Gastroesophageal sphincter (tissue), 3 donors: ENCODE measurements around the gene KRTAP5-6.

Experiments used
- CTCF ChIP-seq, 4 experiments: fragments of 200-600 bp in 2 of 4; fragments of 450-650 bp in 2 of 4; sonication (generic) in 1 of 4; IDR thresholded peaks; one replicate each; pipeline ENCODE4 v1.5.1; 2017 to 2019; ENCODE audit warnings: antibody characterized with exemption in 4 of 4, mild to moderate bottlenecking in 2 of 4, moderate library complexity in 2 of 4
- EP300 ChIP-seq: sonication (generic); formaldehyde crosslinking; IDR thresholded peaks from one replicate; pipeline ENCODE4 v1.6.1; 2017; ENCODE audit warnings: antibody characterized with exemption, mild to moderate bottlenecking
- POLR2A ChIP-seq, 2 donors: fragments of 450-650 bp; IDR thresholded peaks; one replicate each; pipeline ENCODE4 v1.6.1; 2017; ENCODE audit warnings: antibody characterized with exemption in 2 of 2, mild to moderate bottlenecking in 2 of 2, moderate library complexity in 1 of 2
- POLR2AphosphoS5 ChIP-seq: sonication (generic); formaldehyde crosslinking; IDR thresholded peaks from one replicate; pipeline ENCODE4 v1.6.1; 2017; ENCODE audit warnings: antibody characterized with exemption

- TF ChIP-seq POLR2AphosphoS5 (no peak), CTCF (IDR thresholded peaks at IDR 0.05) (no peak), EP300 (no peak), POLR2A (IDR thresholded peaks at IDR 0.05) (no peak)
These were observed at the start of gene KRTAP5-6 for GRCh38 chr11:1696608-1697570.
